PC-3 (cell line): ENCODE measurements around the gene RAB7B.

Source experiments
- CTCF ChIP-seq: fragments of 300-600 bp; sonication (generic); conservative IDR thresholded peaks from 2 replicates; pipeline ENCODE4 v1.5.1; 2017; ENCODE audit warnings: antibody characterized with exemption, low read depth, mild to moderate bottlenecking, low read length
- EZH2 ChIP-seq: fragments of 300-600 bp; sonication (generic); IDR thresholded peaks from one replicate; pipeline ENCODE4 v1.6.1; 2017; ENCODE audit warnings: antibody characterized with exemption, mild to moderate bottlenecking, low read length; ENCODE audit not compliant: unreplicated experiment

GRCh38 chr1:205959789-205960188 is 43.4 kb downstream of the RAB7B start:
- TF ChIP-seq CTCF = no peak
- no peak for TF ChIP-seq EZH2
